ENCODE results near the gene FOXN1.

Gene FOXN1

DNA sequence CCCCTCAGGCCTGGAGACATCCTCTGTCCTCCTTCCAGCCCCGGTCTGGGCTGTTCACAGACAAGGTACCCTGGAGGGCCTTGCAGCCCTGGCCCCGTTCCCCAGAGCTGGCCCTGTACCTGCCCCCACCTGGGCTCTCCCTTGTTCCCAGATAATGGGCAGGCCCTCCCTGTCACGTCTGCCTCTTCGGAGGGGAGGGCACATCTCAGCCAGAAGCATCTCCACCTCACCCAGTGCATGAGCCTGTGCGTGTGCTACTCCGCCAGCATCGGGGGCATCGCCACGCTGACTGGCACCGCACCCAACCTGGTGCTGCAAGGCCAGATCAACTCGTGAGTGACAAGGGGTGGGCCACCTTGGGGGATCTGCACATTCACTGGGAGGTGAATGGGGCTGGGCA, 14.9 kb upstream of the FOXN1 start:
- TF ChIP-seq, protein P1, sequence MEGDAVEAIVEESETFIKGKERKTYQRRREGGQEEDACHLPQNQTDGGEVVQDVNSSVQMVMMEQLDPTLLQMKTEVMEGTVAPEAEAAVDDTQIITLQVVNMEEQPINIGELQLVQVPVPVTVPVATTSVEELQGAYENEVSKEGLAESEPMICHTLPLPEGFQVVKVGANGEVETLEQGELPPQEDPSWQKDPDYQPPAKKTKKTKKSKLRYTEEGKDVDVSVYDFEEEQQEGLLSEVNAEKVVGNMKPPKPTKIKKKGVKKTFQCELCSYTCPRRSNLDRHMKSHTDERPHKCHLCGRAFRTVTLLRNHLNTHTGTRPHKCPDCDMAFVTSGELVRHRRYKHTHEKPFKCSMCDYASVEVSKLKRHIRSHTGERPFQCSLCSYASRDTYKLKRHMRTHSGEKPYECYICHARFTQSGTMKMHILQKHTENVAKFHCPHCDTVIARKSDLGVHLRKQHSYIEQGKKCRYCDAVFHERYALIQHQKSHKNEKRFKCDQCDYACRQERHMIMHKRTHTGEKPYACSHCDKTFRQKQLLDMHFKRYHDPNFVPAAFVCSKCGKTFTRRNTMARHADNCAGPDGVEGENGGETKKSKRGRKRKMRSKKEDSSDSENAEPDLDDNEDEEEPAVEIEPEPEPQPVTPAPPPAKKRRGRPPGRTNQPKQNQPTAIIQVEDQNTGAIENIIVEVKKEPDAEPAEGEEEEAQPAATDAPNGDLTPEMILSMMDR (IDR thresholded peaks at IDR 0.05) = no peak
- no peak for DNase-seq
- Mint-ChIP-seq H3K9me3 (no peaks in the 10 kb centered on the region), H3K36me3 (ENCODE audit: low read depth) (no peaks in the 10 kb centered on the region), H3K4me1 (peaks cover 52% of the 10 kb centered on the region), H3K27me3 (ENCODE audit: low read depth, poor library complexity) (peaks cover 19% of the 10 kb centered on the region), H3K4me3 (no peak overlapping the region), H3K27ac (no peak overlapping the region)

DNA sequence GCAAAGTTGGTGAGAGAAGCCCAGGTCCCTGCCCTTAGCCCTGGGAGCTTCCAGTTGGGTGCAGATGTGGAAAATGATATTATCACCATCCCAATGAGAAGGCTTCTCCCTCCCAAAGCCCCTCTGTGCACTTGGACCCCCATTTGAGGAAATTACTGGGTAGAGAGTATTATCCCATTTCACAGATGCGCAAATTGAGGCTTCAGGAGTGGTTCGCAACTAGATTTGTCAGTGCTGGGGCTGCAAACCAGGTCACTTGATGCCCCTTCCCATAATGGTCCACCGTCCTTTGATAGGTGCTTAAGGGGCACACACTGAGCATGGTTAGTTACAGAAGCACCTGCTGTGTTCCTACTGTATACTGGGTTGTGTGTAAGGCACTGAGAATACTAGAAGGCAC, 14.3 kb upstream of the FOXN1 start:
- H3K4me3 Mint-ChIP-seq = no peak overlapping the region
- H3K4me1 Mint-ChIP-seq = peaks cover 53% of the 10 kb centered on the region
- no peaks in the 10 kb centered on the region for H3K36me3 Mint-ChIP-seq (ENCODE audit: low read depth)
- DNase-seq = no peak
- H3K27ac Mint-ChIP-seq = no peak overlapping the region
- peaks cover 19% of the 10 kb centered on the region for H3K27me3 Mint-ChIP-seq (ENCODE audit: low read depth, poor library complexity)
- no peaks in the 10 kb centered on the region for H3K9me3 Mint-ChIP-seq
- TF ChIP-seq, protein P1 (IDR thresholded peaks at IDR 0.05) = no peak

DNA sequence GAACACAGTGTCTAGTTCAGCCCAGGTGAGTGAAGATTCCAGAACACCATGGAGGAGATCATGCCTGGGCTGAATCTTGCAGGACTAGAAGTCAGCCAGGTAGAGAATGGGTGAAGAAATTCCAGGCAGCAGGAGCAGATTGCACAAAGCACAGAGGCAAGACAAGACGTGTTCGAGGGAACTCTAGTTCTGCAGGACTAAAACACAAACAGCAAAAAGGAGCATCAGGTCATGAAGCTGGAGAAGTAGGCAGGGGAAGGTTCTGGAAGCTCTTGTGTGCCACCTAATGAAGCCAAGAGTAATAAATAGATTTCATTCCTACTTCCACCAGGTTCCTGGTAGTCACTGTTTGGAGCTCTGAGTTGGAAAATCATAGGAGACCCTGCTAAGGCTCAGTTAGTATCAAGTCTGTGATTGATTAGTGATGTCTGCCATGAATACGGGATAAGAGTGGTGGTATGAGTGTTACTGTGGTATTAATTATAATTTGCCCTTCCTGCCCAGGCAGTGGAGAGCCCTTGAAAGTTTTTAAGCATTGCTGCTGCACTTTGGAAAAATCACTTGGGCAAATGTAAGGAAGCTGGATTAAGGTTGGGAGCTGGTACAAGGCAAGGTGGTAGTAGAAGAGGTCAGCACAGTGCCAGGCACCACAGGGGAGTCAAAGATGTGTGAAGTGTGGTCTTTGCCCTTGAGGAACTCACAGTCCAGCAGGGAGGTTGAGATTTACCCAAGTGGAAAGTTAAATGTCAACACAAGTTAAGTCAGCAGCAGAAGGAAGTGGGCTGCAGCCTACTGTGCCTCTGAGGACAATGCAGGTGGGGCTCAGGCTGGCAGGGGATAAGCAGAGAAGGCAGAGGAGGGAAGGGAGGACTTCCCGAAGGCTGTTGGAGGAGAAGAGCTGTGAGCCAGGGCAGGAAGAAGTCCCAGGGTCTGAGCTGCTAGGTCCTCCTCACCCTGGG, 13.5 kb upstream of the FOXN1 start:
- H3K4me1 Mint-ChIP-seq = peaks cover 52% of the 10 kb centered on the region
- H3K36me3 Mint-ChIP-seq (ENCODE audit: low read depth) = no peaks in the 10 kb centered on the region
- H3K9me3 Mint-ChIP-seq = no peaks in the 10 kb centered on the region
- peak overlapping the region; percentile 52 for H3K27ac Mint-ChIP-seq
- TF ChIP-seq, protein P1 (IDR thresholded peaks at IDR 0.05) = no peak
- peaks cover 15% of the 10 kb centered on the region for H3K27me3 Mint-ChIP-seq (ENCODE audit: low read depth, poor library complexity)
- no peak for DNase-seq
- peak overlapping the region; percentile 27 for H3K4me3 Mint-ChIP-seq

DNA sequence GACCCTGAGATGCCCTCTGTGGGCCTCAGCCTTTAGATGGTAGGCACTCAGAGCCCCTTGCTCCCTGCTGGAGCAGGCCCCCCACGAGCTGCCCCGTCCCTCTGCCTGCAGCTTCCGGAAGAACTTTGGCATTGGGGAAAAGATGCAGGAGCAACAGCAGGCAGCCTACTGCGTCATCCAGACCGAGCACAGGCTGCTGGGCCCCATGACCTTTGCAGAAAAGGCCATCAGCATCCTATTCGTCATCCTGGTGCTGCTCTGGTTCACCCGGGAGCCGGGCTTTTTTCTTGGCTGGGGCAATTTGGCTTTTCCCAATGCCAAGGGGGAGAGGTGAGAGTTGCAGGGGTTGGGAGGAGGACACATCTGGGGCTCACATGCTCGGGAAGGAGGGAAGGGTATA, 12.7 kb upstream of the FOXN1 start:
- peak; percentile 28 for DNase-seq
- no peaks in the 10 kb centered on the region for H3K9me3 Mint-ChIP-seq
- no peaks in the 10 kb centered on the region for H3K36me3 Mint-ChIP-seq (ENCODE audit: low read depth)
- H3K4me1 Mint-ChIP-seq = peaks cover 58% of the 10 kb centered on the region
- H3K4me3 Mint-ChIP-seq = no peak overlapping the region
- H3K27me3 Mint-ChIP-seq (ENCODE audit: low read depth, poor library complexity) = peaks cover 15% of the 10 kb centered on the region
- no peak overlapping the region for H3K27ac Mint-ChIP-seq
- TF ChIP-seq, protein P1 (IDR thresholded peaks at IDR 0.05) = no peak

DNA sequence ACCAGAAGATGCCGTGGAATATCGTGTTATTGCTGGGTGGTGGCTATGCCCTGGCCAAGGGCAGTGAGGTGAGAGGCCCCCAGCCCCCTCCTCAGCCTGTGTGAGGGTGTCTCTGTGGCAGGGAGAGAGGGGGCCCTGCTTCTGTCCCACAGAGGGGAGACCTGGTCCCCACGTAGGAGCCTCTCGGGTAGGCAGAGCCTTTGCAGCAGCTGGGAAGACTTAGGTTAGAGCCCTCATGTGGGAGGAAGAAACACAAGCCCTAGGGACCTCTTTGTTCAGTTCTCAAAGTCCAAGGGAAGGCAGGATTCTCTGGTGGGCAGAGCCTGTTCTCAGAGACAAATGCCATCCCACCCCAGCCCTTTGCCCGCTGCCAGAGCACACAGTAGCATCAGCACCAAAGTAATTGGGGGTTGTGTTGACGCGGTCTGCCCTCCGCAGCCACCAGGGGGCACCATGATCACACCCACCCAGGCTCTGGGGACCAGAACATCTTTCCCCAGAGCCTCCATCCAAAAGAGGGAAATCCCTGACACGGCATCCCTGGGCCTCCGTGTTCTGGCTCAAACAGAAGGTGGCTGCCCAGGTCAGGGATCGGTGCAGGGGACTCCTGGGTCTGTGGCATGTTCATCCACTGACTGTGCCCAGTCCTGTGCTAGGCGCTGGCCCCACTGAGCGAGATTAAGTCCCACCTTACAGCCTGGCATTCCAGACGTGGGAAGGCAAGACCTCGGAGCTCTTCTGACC, 11.5 kb upstream of the FOXN1 start:
- Mint-ChIP-seq H3K27me3 (ENCODE audit: low read depth, poor library complexity) (peaks cover 9% of the 10 kb centered on the region), H3K4me3 (no peak overlapping the region), H3K9me3 (no peaks in the 10 kb centered on the region), H3K4me1 (peaks cover 66% of the 10 kb centered on the region), H3K27ac (no peak overlapping the region), H3K36me3 (ENCODE audit: low read depth) (no peaks in the 10 kb centered on the region)
- TF ChIP-seq, protein P1 (IDR thresholded peaks at IDR 0.05) = peak; percentile 88
- DNase-seq = peak; percentile 91
